PC-3 (cell line): ENCODE measurements around the gene PDIA3.

Experiments
- CTCF ChIP-seq: fragments of 300-600 bp; sonication (generic); conservative IDR thresholded peaks from 2 replicates; pipeline ENCODE4 v1.5.1; 2017; ENCODE audit warnings: antibody characterized with exemption, low read depth, mild to moderate bottlenecking, low read length
- EZH2phosphoT487 ChIP-seq: fragments of 300-600 bp; sonication (generic); IDR thresholded peaks from 2 replicates; pipeline ENCODE4 v1.6.1; 2018; ENCODE audit warnings: mild to moderate bottlenecking, antibody characterized with exemption, low read length, borderline replicate concordance

GRCh38 chr15:43795197-43795596 lies 49.0 kb downstream of the PDIA3 start:
- TF ChIP-seq CTCF, result no peak
- TF ChIP-seq EZH2phosphoT487, result no peak
